ENCODE data around the gene LGALS7B. TPM values are rescaled to one million over a fixed set of nuclear protein-coding genes. Genes with fewer than 3 reads are reported as not detected.
"Not testable (repeated sequence)": the region's sequence is repeated elsewhere in the genome, so short reads cannot be mapped to it uniquely, and the experiment has no call there.

LGALS7B gene
- total RNA-seq, 1 experiment from 2014 or later = not detected

DNA sequence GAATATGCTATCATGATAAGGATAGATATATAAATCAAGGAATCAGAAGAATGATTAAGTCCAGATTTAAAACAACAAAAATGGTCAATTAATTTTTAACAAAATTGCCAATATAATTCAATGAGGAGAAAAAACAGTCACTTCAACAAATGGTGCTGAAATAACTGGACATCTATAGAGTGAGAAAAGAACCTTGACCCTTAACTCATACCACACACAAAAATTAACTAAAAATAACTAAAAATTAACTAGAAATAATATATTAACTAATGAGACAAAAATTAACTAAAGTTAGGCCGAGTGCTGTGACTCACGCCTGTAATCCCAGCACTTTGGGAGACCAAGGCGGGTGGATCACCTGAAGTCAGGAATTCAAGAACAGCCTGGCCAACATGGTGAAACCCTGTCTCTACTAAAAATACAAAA is 25.2 kb upstream of the LGALS7B start:
- H3K79me2 ChIP-seq (ENCODE audit: low read length) = no peaks in the 10 kb centered on the region

DNA sequence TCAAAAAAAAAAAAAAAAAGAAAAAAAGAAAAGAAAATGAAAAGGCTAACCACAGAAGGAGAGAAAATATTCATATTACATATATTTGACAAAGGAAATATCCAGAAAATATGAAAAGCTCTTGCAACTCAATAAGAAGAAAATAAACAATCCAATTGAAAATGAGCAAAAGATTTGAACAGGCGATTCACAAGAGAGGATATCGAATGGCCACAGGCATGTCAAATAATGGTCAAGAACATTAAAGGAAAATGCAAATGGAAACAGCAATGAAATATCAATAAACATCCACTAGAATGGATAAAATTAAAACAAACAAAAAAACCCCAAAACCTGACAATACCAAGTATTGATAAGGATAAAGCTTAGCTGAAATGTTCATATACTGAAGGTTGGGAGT is 23.8 kb upstream of the LGALS7B start:
- Histone ChIP-seq H3K9me2 (replicated peaks; ENCODE audit: insufficient read depth, low read length) (no peaks in the 10 kb centered on the region), H4K20me1 (ENCODE audit: insufficient read depth, low read depth, low read length) (no peaks in the 10 kb centered on the region), H2AFZ (ENCODE audit: low read length) (no peak overlapping the region), H3K4me3 (ENCODE audit: low read length) (no peak overlapping the region), H3K36me3 (ENCODE audit: insufficient read depth, low read length) (no peaks in the 10 kb centered on the region), H3K79me2 (ENCODE audit: low read length) (no peaks in the 10 kb centered on the region), H3K4me2 (ENCODE audit: low read depth, low read length, poor library complexity, severe bottlenecking) (no peak overlapping the region), H3K27me3 (ENCODE audit: low read length) (no peaks in the 10 kb centered on the region), H3K9me3 (ENCODE audit: low read length) (no peaks in the 10 kb centered on the region), H3K4me1 (ENCODE audit: low read length) (peaks cover 6% of the 10 kb centered on the region), H3K9ac (ENCODE audit: low read length) (no peak overlapping the region), H3K27ac (ENCODE audit: low read length) (no peak overlapping the region)
- DNase-seq = no peak

More for the DNA sequence above, 25.2 kb upstream of the LGALS7B start:
- DNase-seq = no peak
- H3K36me3 ChIP-seq (ENCODE audit: insufficient read depth, low read length) = no peaks in the 10 kb centered on the region
- H4K20me1 ChIP-seq (ENCODE audit: insufficient read depth, low read depth, low read length) = no peaks in the 10 kb centered on the region
- H2AFZ ChIP-seq (ENCODE audit: low read length) = no peak overlapping the region
- no peak overlapping the region for H3K4me2 ChIP-seq (ENCODE audit: low read depth, low read length, poor library complexity, severe bottlenecking)
- H3K27ac ChIP-seq (ENCODE audit: low read length) = no peak overlapping the region
- H3K9me3 ChIP-seq (ENCODE audit: low read length) = no peaks in the 10 kb centered on the region
- H3K4me1 ChIP-seq (ENCODE audit: low read length) = peaks cover 6% of the 10 kb centered on the region
- no peak overlapping the region for H3K9ac ChIP-seq (ENCODE audit: low read length)
- H3K27me3 ChIP-seq (ENCODE audit: low read length) = no peaks in the 10 kb centered on the region
- H3K4me3 ChIP-seq (ENCODE audit: low read length) = no peak overlapping the region
- no peaks in the 10 kb centered on the region for H3K9me2 ChIP-seq (replicated peaks; ENCODE audit: insufficient read depth, low read length)

- H3K27me3 ChIP-seq (ENCODE audit: low read length) = no peaks in the 10 kb centered on the region
- H3K4me3 ChIP-seq (ENCODE audit: low read length) = no peak overlapping the region
- H3K27ac ChIP-seq (ENCODE audit: low read length) = no peak overlapping the region
- H3K4me1 ChIP-seq (ENCODE audit: low read length) = peaks cover 6% of the 10 kb centered on the region
- DNase-seq = no peak
- no peaks in the 10 kb centered on the region for H3K79me2 ChIP-seq (ENCODE audit: low read length)
- no peak overlapping the region for H3K4me2 ChIP-seq (ENCODE audit: low read depth, low read length, poor library complexity, severe bottlenecking)
- H3K9me3 ChIP-seq (ENCODE audit: low read length) = no peaks in the 10 kb centered on the region
- no peak overlapping the region for H2AFZ ChIP-seq (ENCODE audit: low read length)
- no peaks in the 10 kb centered on the region for H3K36me3 ChIP-seq (ENCODE audit: insufficient read depth, low read length)
- no peaks in the 10 kb centered on the region for H3K9me2 ChIP-seq (replicated peaks; ENCODE audit: insufficient read depth, low read length)
- no peak overlapping the region for H3K9ac ChIP-seq (ENCODE audit: low read length)
- no peaks in the 10 kb centered on the region for H4K20me1 ChIP-seq (ENCODE audit: insufficient read depth, low read depth, low read length)
Observed at GRCh38 chr19:38766276-38767047, 22.5 kb upstream of the LGALS7B start.

- no peaks in the 10 kb centered on the region for H3K27me3 ChIP-seq (ENCODE audit: low read length)
- no peaks in the 10 kb centered on the region for H3K9me3 ChIP-seq (ENCODE audit: low read length)
- DNase-seq = peak; percentile 64
- H3K27ac ChIP-seq (ENCODE audit: low read length) = no peak overlapping the region
- H2AFZ ChIP-seq (ENCODE audit: low read length) = 0 out of 2 replicates have a peak overlapping the region, but pooled peaks have one; percentile 25
- H3K4me3 ChIP-seq (ENCODE audit: low read length) = no peak overlapping the region
- peak overlapping the region; percentile 41; the same call in 1 of the 2 replicates for H3K9ac ChIP-seq (ENCODE audit: low read length)
- no peaks in the 10 kb centered on the region for H4K20me1 ChIP-seq (ENCODE audit: insufficient read depth, low read depth, low read length)
- no peaks in the 10 kb centered on the region for H3K4me1 ChIP-seq (ENCODE audit: low read length)
- H3K4me2 ChIP-seq (ENCODE audit: low read depth, low read length, poor library complexity, severe bottlenecking) = no peak overlapping the region
- no peaks in the 10 kb centered on the region for H3K9me2 ChIP-seq (replicated peaks; ENCODE audit: insufficient read depth, low read length)
- H3K79me2 ChIP-seq (ENCODE audit: low read length) = no peaks in the 10 kb centered on the region
- no peaks in the 10 kb centered on the region for H3K36me3 ChIP-seq (ENCODE audit: insufficient read depth, low read length)
Observed at GRCh38 chr19:38769635-38770211, 19.3 kb upstream of the LGALS7B start.

- H3K27ac ChIP-seq (ENCODE audit: low read length); H3K4me3 ChIP-seq (ENCODE audit: low read length); H3K4me2 ChIP-seq (ENCODE audit: low read depth, low read length, poor library complexity, severe bottlenecking); H3K79me2 ChIP-seq (ENCODE audit: low read length); H3K27me3 ChIP-seq (ENCODE audit: low read length); H3K9me2 ChIP-seq (replicated peaks; ENCODE audit: insufficient read depth, low read length); H3K4me1 ChIP-seq (ENCODE audit: low read length); H3K36me3 ChIP-seq (ENCODE audit: insufficient read depth, low read length); H4K20me1 ChIP-seq (ENCODE audit: insufficient read depth, low read depth, low read length); H2AFZ ChIP-seq (ENCODE audit: low read length); H3K9ac ChIP-seq (ENCODE audit: low read length); H3K9me3 ChIP-seq (ENCODE audit: low read length); DNase-seq: not testable (repeated sequence)
Observed at GRCh38 chr19:38770228-38770948, 18.6 kb upstream of the LGALS7B start.

- not testable (repeated sequence) for H3K27me3 ChIP-seq (ENCODE audit: low read length); H3K79me2 ChIP-seq (ENCODE audit: low read length); H3K36me3 ChIP-seq (ENCODE audit: insufficient read depth, low read length); H3K27ac ChIP-seq (ENCODE audit: low read length); H3K4me2 ChIP-seq (ENCODE audit: low read depth, low read length, poor library complexity, severe bottlenecking); H3K4me1 ChIP-seq (ENCODE audit: low read length); DNase-seq; H2AFZ ChIP-seq (ENCODE audit: low read length); H4K20me1 ChIP-seq (ENCODE audit: insufficient read depth, low read depth, low read length); H3K9me3 ChIP-seq (ENCODE audit: low read length); H3K9ac ChIP-seq (ENCODE audit: low read length); H3K9me2 ChIP-seq (replicated peaks; ENCODE audit: insufficient read depth, low read length); H3K4me3 ChIP-seq (ENCODE audit: low read length)
Observed at GRCh38 chr19:38770949-38771275, 18.1 kb upstream of the LGALS7B start.

- H3K9me2 ChIP-seq (replicated peaks; ENCODE audit: insufficient read depth, low read length); H3K27me3 ChIP-seq (ENCODE audit: low read length); H3K79me2 ChIP-seq (ENCODE audit: low read length); H3K4me2 ChIP-seq (ENCODE audit: low read depth, low read length, poor library complexity, severe bottlenecking); H3K4me1 ChIP-seq (ENCODE audit: low read length); H3K27ac ChIP-seq (ENCODE audit: low read length); H2AFZ ChIP-seq (ENCODE audit: low read length); DNase-seq; H3K36me3 ChIP-seq (ENCODE audit: insufficient read depth, low read length); H3K9me3 ChIP-seq (ENCODE audit: low read length); H3K4me3 ChIP-seq (ENCODE audit: low read length); H4K20me1 ChIP-seq (ENCODE audit: insufficient read depth, low read depth, low read length); H3K9ac ChIP-seq (ENCODE audit: low read length): not testable (repeated sequence)
Observed at GRCh38 chr19:38771569-38771968, 17.4 kb upstream of the LGALS7B start.

DNA sequence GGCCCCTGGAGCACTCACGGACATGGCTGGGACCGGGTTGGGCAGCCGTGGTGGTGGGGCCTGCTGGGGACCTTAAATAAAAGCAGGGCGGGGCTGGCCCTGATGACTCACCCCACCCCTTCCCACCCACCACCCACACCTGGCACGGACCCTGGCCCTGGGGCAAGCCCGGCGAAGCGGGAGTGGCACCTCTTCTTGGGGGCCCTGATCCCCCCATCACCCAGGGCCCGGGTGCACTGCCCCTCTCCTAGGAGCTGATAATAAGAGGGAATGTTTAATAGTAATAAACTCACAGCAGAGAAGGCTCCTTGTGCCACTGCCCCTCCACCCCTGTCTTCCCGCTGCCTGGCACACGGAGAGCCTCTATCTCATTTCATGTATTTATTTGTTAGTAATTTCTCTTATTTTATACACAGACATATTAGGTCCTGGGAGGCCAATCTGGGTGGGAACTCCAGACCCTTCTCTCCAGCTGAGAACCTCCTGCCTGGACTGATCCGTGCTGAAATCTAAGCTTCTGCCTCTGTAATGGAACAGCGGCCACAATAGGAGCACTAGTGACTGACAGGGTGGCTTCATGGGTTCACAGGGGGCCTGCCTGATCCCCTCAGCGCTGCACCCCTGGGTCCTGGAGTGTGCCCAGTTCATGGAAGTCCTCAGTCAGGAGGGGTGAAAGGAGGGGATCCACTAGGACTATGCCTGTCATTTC is 15.4 kb upstream of the LGALS7B start, which contains the start of gene LGALS7:
Gene LGALS7, minus strand, starts transcription at position 49 of the 709 bp plus-strand sequence. Its CDS starts 25 bp downstream, at position 24.
- no peak within 1 kb of the TSS for H3K4me2 ChIP-seq (ENCODE audit: low read depth, low read length, poor library complexity, severe bottlenecking)
- H3K27ac ChIP-seq (ENCODE audit: low read length) = no peak within 1 kb of the TSS
- H3K36me3 ChIP-seq (ENCODE audit: insufficient read depth, low read length) = no peaks in the 10 kb centered on the region
- H3K79me2 ChIP-seq (ENCODE audit: low read length) = no peaks in the 10 kb centered on the region
- no peaks in the 10 kb centered on the region for H3K4me1 ChIP-seq (ENCODE audit: low read length)
- no peak within 1 kb of the TSS for H2AFZ ChIP-seq (ENCODE audit: low read length)
- DNase-seq = no peak
- no peaks in the 10 kb centered on the region for H3K9me2 ChIP-seq (replicated peaks; ENCODE audit: insufficient read depth, low read length)
- H3K9me3 ChIP-seq (ENCODE audit: low read length) = no peaks in the 10 kb centered on the region
- H3K27me3 ChIP-seq (ENCODE audit: low read length) = no peaks in the 10 kb centered on the region
- no peak within 1 kb of the TSS for H3K4me3 ChIP-seq (ENCODE audit: low read length)
- no peaks in the 10 kb centered on the region for H4K20me1 ChIP-seq (ENCODE audit: insufficient read depth, low read depth, low read length)
- no peak within 1 kb of the TSS for H3K9ac ChIP-seq (ENCODE audit: low read length)
